HepG2 (cell line): ENCODE results near the gene PSKH1. TPM values are rescaled to one million over a fixed set of nuclear protein-coding genes. Genes with fewer than 3 reads are reported as not detected.

Experiments
- ATAC-seq: fragments of 200-7000 bp; cut with Tn5 transposase; 3 replicates; pipeline ENCODE4 v1.9.1; 2020; ENCODE audit warnings: mild to moderate bottlenecking, moderate library complexity
- BruUV-seq: library from RNA; stranded (reverse); fragments of 400-500 nt; replicated peaks from 2 replicates; lab custom pipeline; 2021; lab: Mats Ljungman, UMichigan
- CTCF ChIA-PET: fragments of 300-600 bp; formaldehyde crosslinking; extraction: SDS; loops from one replicate; lab custom pipeline; 2021; ENCODE audit warnings: low total read pairs, inconsistent platforms, low intra/inter-chr PET ratio; lab: Yijun Ruan, JAX
- POLR2A ChIA-PET: fragments of 350-600 bp; sonication (Branson Sonifier 250); formaldehyde crosslinking; loops from one replicate; lab custom pipeline; 2020; ENCODE audit warnings: antibody characterized with exemption, inconsistent platforms; lab: Yijun Ruan, JAX
- DNase-seq: peaks from one replicate; pipeline ENCODE4 v3.0.0-alpha.2; 2015; ENCODE audit warnings: low spot score
- FAIRE-seq: peaks from 3 replicates; lab custom pipeline; 2011; peaks lifted over from hg19 to GRCh38; lab: Jason Lieb, UNC
- H2AFZ ChIP-seq: one replicate; pipeline ENCODE4 v1.6.1; 2011; ENCODE audit warnings: low read length, inconsistent platforms
- H3K27ac ChIP-seq: fragments of 300-600 bp; 3 replicates; pipeline ENCODE4 v1.8.0; 2011; ENCODE audit warnings: mixed run types, mild to moderate bottlenecking, mixed read lengths, low read length, inconsistent platforms; ENCODE audit not compliant: insufficient read depth; ENCODE audit errors: extremely low read length
- H3K27me3 ChIP-seq, 2 experiments: fragments of 200-600 bp in 1 of 2; 2 replicates in 1 of 2; 3 replicates in 1 of 2; pipeline versions ENCODE4 v1.6.0 to v1.8.0; 2011; ENCODE audit warnings: low read length in 2 of 2, mild to moderate bottlenecking in 2 of 2, moderate library complexity in 2 of 2, inconsistent platforms in 1 of 2; ENCODE audit not compliant: insufficient read depth in 2 of 2, control insufficient read depth in 1 of 2
- H3K36me3 ChIP-seq, 2 experiments: fragments of 200-600 bp in 1 of 2; replicated peaks in 1 of 2; 2 replicates in 1 of 2; 3 replicates in 1 of 2; pipeline versions ENCODE4 v1.5.1 to v1.8.0; 2011; ENCODE audit warnings: low read length in 2 of 2, inconsistent platforms in 1 of 2; ENCODE audit not compliant: insufficient read depth in 2 of 2, control insufficient read depth in 1 of 2
- H3K4me1 ChIP-seq: 2 replicates; pipeline ENCODE4 v1.5.1; 2012; ENCODE audit warnings: low read length, inconsistent platforms; ENCODE audit not compliant: insufficient read depth
- H3K4me2 ChIP-seq: 2 replicates; pipeline ENCODE4 v1.6.0; 2011; ENCODE audit warnings: low read depth, low read length, inconsistent platforms
- H3K4me3 ChIP-seq, 3 experiments: fragments of 200-600 bp in 1 of 3; sonication (generic), shearing (Covaris generic) in 1 of 3; replicated peaks in 1 of 3; 2 replicates each; pipeline ENCODE4 v1.5.1; 2011 to 2016; ENCODE audit warnings: low read length in 3 of 3, inconsistent platforms in 2 of 3, low read depth in 2 of 3, mild to moderate bottlenecking in 2 of 3, control low read depth in 1 of 3, mixed read lengths in 1 of 3; ENCODE audit not compliant: insufficient read depth in 1 of 3
- H3K79me2 ChIP-seq: one replicate; pipeline ENCODE4 v1.6.1; 2011; ENCODE audit warnings: low read length, inconsistent platforms; ENCODE audit not compliant: insufficient read depth
- H3K9ac ChIP-seq: 2 replicates; pipeline ENCODE4 v1.6.0; 2011; ENCODE audit warnings: mild to moderate bottlenecking, low read depth, low read length, inconsistent platforms; ENCODE audit not compliant: insufficient read depth
- H3K9me3 ChIP-seq: 2 replicates; pipeline ENCODE4 v1.5.1; 2012; ENCODE audit warnings: mild to moderate bottlenecking, low read length
- H4K20me1 ChIP-seq: 2 replicates; pipeline ENCODE4 v1.6.0; 2011; ENCODE audit warnings: inconsistent platforms, mild to moderate bottlenecking, low read length, moderate library complexity; ENCODE audit not compliant: insufficient read depth
- CEBPG ChIP-seq: IDR thresholded peaks from 2 replicates; pipeline ENCODE4 v1.6.1; 2016
- FOXA3 ChIP-seq: IDR thresholded peaks from 2 replicates; pipeline ENCODE4 v1.6.1; 2016; ENCODE audit warnings: missing genetic modification reagents, missing compliant biosample characterization
- NFE2L1 ChIP-seq: sonication (generic); formaldehyde crosslinking; IDR thresholded peaks from 2 replicates; pipeline ENCODE4 v1.4.0; 2020; ENCODE audit warnings: missing genetic modification reagents, mild to moderate bottlenecking, borderline replicate concordance
- NR3C1 ChIP-seq: sonication (generic); formaldehyde crosslinking; IDR thresholded peaks from 2 replicates; pipeline ENCODE4 v1.4.0; 2020; ENCODE audit warnings: missing genetic modification reagents
- SALL2 ChIP-seq: sonication (generic); formaldehyde crosslinking; IDR thresholded peaks from 2 replicates; pipeline ENCODE4 v1.8.1; 2023; ENCODE audit warnings: mild to moderate bottlenecking, missing genetic modification reagents, inconsistent platforms
- SP2 ChIP-seq: sonication (generic); formaldehyde crosslinking; IDR thresholded peaks from 2 replicates; pipeline ENCODE4 v1.5.1; 2020; ENCODE audit warnings: mild to moderate bottlenecking, missing genetic modification reagents
- SRF ChIP-seq: IDR thresholded peaks from 2 replicates; pipeline ENCODE4 v1.6.1; 2011; ENCODE audit warnings: mild to moderate bottlenecking, low read depth, low read length, moderate library complexity
- TARDBP ChIP-seq: sonication (generic); formaldehyde crosslinking; IDR thresholded peaks from 2 replicates; pipeline ENCODE4 v1.8.0; 2022; ENCODE audit warnings: mild to moderate bottlenecking, missing genetic modification reagents
- ZNF205 ChIP-seq: IDR thresholded peaks from 2 replicates; pipeline ENCODE4 v1.6.1; 2018; ENCODE audit warnings: missing biosample characterization, missing genetic modification reagents
- WGBS: methylation state at CpG from one replicate; pipeline ENCODE4 v1.1.6; 2017; ENCODE audit warnings: low lambda C conversion rate; 5-methylcytosine and 5-hydroxymethylcytosine counted together
- in situ Hi-C: cut with HindIII; loops from 2 replicates; pipeline ENCODE4 v1.10.0; 2017; ENCODE audit warnings: low pct_unique_long_range_greater_than_20kb; ENCODE audit not compliant: extremely low pct_ligation_motif_present
- intact Hi-C: fragments of 100-400 bp; cut with micrococcal nuclease; formaldehyde crosslinking; loops from one replicate; pipeline ENCODE4 v1.10.0; 2022; ENCODE audit not compliant: unreplicated experiment
- polyA plus RNA-seq, 8 experiments: library from polyadenylated mRNA; depleted of rRNA in 3 of 8; stranded (reverse) in 7 of 8; unstranded in 1 of 8; fragments of >200 nt; fragmentation: Illumina TruSeq in 4 of 8; extraction: Trizol in 4 of 8; gene quantifications; 2 replicates each; pipeline versions ENCODE4 v1.2.1 to v1.2.3, GENCODE V29; 2011 to 2016; ENCODE audit warnings: low read depth in 4 of 8, missing spikeins in 1 of 8, mixed read lengths in 1 of 8; ENCODE audit not compliant: insufficient read depth in 1 of 8
- total RNA-seq, 5 experiments: library from RNA; depleted of rRNA; stranded (reverse); fragments of >200 nt; fragmentation: Illumina TruSeq; extraction: Trizol; gene quantifications; 2 replicates each; pipeline ENCODE4 v1.2.3, GENCODE V29; 2016; ENCODE audit warnings: low read depth in 1 of 5
- TF ChIP-seq, protein P1 (sequence below): sonication (generic); formaldehyde crosslinking; IDR thresholded peaks from 2 replicates; pipeline ENCODE4 v1.5.1; 2020; ENCODE audit warnings: mild to moderate bottlenecking, missing genetic modification reagents, borderline replicate concordance
- TF ChIP-seq, protein P2 (sequence below): sonication (generic); formaldehyde crosslinking; IDR thresholded peaks from 2 replicates; pipeline ENCODE4 v1.4.0; 2020; ENCODE audit warnings: mild to moderate bottlenecking, missing genetic modification reagents

The PSKH1 gene
- total and polyA plus RNA-seq, 2 of the 13 experiments (the other 11 are each of a cell fraction or from before 2014, with no cell fraction given) = 8.4 to 19.1 TPM

DNA sequence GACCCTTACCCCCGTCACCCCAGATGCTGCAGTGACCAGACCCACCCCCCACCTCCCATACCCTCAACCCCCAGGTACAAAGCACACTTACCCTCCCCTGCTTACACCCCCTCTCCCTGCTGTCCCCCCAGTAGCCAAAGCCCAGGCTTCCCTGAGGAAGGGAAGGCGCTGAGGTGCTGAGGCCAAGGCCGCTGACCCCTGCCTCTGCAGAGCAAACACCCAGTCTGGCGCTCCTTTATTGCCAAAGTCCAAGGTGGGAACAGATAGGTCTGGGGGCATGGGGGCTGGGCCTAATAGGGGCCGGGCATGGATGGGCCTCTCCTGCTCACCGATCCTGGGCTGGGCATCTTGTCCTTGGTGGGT lies 50.2 kb downstream of the PSKH1 start:
- Histone ChIP-seq H3K4me1 (peaks cover 52% of the 10 kb centered on the region), H4K20me1 (peaks cover 17% of the 10 kb centered on the region; the same call in 1 of the 2 replicates), H3K4me3 (peak overlapping the region; percentile 35 to 65 (median 55); a peak in 5 of 6 replicates), H3K4me2 (peak overlapping the region; percentile 72), H2AFZ (no peak overlapping the region), H3K9ac (peak overlapping the region; percentile 61), H3K9me3 (no peaks in the 10 kb centered on the region), H3K27me3 (no peaks in the 10 kb centered on the region), H3K79me2 (no peaks in the 10 kb centered on the region), H3K36me3 (peaks cover 31 to 47% of the 10 kb centered on the region in 2 experiments), H3K27ac (peak overlapping the region; percentile 85)
- ChIA-PET POLR2A (interaction anchor here (0.8 to 13.6 kb wide), 21 partner anchors 8 to 321 kb away, joined by 3 to 226 read pairs (median 7); partner anchors contain the start of genes ACD, CTRL, DDX28 and DPEP2), CTCF (interaction anchor here (1.3 kb wide), 1 partner anchor 98 kb away, joined by 5 read pairs; no protein-coding TSS in a partner anchor)
- ATAC-seq (peak; percentile 64), FAIRE-seq (peak; percentile 96), DNase-seq (peak; percentile 88)
- intact Hi-C loops (loop anchor here (1.0 to 2.0 kb wide), 3 partner anchors 8 to 98 kb away; partner anchors contain the start of gene SLC12A4), in situ Hi-C loops (loop anchor here (5.0 kb wide), 1 partner anchor 99 kb away; no protein-coding TSS in a partner anchor)
- WGBS = 0% methylated on average over 6 of the region's 6 CpGs
- BruUV-seq = no TSS peak
- TF ChIP-seq TARDBP (peak; percentile 82; the same call in 1 of the 2 replicates), ZNF205 (CRISPR knock-in tag) (peak; percentile 43; the same call in 1 of the 2 replicates), SP2 (peak; percentile 8; the same call in 1 of the 2 replicates), SRF (no peak), FOXA3 (CRISPR knock-in tag) (peak; percentile 67), CEBPG (CRISPR knock-in tag) (peak; percentile 52; the same call in 1 of the 2 replicates), NFE2L1 (CRISPR knock-in tag) (no peak), SALL2 (CRISPR knock-in tag) (no peak), NR3C1 (no peak)
- TF ChIP-seq, protein P1, sequence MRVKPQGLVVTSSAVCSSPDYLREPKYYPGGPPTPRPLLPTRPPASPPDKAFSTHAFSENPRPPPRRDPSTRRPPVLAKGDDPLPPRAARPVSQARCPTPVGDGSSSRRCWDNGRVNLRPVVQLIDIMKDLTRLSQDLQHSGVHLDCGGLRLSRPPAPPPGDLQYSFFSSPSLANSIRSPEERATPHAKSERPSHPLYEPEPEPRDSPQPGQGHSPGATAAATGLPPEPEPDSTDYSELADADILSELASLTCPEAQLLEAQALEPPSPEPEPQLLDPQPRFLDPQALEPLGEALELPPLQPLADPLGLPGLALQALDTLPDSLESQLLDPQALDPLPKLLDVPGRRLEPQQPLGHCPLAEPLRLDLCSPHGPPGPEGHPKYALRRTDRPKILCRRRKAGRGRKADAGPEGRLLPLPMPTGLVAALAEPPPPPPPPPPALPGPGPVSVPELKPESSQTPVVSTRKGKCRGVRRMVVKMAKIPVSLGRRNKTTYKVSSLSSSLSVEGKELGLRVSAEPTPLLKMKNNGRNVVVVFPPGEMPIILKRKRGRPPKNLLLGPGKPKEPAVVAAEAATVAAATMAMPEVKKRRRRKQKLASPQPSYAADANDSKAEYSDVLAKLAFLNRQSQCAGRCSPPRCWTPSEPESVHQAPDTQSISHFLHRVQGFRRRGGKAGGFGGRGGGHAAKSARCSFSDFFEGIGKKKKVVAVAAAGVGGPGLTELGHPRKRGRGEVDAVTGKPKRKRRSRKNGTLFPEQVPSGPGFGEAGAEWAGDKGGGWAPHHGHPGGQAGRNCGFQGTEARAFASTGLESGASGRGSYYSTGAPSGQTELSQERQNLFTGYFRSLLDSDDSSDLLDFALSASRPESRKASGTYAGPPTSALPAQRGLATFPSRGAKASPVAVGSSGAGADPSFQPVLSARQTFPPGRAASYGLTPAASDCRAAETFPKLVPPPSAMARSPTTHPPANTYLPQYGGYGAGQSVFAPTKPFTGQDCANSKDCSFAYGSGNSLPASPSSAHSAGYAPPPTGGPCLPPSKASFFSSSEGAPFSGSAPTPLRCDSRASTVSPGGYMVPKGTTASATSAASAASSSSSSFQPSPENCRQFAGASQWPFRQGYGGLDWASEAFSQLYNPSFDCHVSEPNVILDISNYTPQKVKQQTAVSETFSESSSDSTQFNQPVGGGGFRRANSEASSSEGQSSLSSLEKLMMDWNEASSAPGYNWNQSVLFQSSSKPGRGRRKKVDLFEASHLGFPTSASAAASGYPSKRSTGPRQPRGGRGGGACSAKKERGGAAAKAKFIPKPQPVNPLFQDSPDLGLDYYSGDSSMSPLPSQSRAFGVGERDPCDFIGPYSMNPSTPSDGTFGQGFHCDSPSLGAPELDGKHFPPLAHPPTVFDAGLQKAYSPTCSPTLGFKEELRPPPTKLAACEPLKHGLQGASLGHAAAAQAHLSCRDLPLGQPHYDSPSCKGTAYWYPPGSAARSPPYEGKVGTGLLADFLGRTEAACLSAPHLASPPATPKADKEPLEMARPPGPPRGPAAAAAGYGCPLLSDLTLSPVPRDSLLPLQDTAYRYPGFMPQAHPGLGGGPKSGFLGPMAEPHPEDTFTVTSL (CRISPR knock-in tag) = peak; percentile 42; the same call in 1 of the 2 replicates
- TF ChIP-seq, protein P2, sequence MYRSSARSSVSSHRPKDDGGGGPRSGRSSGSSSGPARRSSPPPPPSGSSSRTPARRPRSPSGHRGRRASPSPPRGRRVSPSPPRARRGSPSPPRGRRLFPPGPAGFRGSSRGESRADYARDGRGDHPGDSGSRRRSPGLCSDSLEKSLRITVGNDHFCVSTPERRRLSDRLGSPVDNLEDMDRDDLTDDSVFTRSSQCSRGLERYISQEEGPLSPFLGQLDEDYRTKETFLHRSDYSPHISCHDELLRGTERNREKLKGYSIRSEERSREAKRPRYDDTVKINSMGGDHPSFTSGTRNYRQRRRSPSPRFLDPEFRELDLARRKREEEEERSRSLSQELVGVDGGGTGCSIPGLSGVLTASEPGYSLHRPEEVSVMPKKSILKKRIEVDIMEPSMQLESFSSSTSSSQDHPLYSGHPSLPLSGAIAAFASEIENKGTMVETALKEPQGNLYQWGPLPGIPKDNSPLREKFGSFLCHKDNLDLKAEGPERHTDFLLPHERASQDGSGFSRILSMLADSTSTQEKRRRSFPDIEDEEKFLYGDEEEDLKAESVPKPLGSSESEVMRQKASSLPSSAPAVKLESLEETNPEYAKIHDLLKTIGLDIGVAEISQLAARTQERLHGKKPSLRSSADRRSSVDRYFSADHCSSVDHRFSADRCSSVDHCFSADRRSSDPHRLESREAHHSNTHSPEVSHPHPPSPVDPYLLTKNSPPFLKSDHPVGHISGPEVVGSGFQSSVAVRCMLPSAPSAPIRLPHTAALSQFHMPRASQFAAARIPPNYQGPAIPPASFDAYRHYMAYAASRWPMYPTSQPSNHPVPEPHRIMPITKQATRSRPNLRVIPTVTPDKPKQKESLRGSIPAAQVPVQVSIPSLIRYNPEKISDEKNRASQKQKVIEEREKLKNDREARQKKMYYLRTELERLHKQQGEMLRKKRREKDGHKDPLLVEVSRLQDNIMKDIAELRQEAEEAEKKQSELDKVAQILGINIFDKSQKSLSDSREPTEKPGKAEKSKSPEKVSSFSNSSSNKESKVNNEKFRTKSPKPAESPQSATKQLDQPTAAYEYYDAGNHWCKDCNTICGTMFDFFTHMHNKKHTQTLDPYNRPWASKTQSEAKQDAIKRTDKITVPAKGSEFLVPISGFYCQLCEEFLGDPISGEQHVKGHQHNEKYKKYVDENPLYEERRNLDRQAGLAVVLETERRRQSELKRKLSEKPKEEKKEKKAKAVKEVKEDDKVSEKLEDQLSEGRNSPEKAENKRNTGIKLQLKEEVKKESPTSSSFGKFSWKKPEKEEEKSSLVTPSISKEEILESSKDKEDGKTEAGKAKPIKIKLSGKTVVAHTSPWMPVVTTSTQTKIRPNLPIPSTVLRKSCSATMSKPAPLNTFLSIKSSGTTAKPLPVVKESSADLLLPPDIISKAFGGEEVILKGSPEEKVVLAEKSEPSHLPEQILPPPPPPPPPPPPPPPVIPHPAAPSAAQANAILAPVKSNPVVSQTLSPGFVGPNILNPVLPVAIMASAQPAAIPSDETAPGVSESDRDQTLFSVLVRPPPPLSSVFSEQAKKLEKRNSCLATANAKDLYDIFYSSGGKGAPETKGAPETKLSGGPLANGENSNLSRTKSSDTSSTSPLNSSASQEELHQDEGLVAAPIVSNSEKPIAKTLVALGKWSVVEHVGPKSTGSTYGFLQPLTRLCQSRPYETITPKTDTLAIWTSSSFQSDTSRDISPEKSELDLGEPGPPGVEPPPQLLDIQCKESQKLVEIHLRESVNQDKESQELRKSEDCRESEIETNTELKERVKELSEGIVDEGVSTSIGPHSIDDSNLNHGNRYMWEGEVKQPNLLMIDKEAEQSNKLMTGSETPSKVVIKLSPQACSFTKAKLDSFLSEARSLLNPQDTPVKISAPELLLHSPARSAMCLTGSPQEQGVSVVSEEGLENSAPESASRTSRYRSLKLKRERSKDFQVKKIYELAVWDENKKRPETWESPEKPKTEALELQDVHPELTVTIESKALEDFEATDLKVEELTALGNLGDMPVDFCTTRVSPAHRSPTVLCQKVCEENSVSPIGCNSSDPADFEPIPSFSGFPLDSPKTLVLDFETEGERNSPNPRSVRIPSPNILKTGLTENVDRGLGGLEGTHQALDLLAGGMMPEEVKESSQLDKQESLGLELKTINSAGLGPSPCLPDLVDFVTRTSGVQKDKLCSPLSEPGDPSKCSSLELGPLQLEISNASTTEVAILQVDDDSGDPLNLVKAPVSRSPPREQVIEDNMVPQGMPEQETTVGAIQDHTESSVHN = 0 out of 2 replicates have a peak, but pooled peaks have one; percentile 26
